HFF-Myc (cell line): ENCODE data around the gene SP6.
A peak's percentile ranks its signal among the peaks of the same experiment; 100 is the strongest.

Experiments used
- DNase-seq: peaks from one replicate; pipeline ENCODE4 v3.0.0-alpha.2; 2011; ENCODE audit warnings: low read depth; ENCODE audit errors: extremely low read depth
- H3K4me3 ChIP-seq: replicated peaks from 2 replicates; pipeline ENCODE4 v1.5.1; 2011; ENCODE audit warnings: low read depth, mild to moderate bottlenecking, control low read depth, low read length
- TF ChIP-seq, protein P1 (sequence below): IDR thresholded peaks from 2 replicates; pipeline ENCODE4 v1.5.1; 2012; ENCODE audit warnings: mild to moderate bottlenecking, low read depth, low read length, control low read depth; ENCODE audit errors: missing control alignments

SP6 gene

DNA sequence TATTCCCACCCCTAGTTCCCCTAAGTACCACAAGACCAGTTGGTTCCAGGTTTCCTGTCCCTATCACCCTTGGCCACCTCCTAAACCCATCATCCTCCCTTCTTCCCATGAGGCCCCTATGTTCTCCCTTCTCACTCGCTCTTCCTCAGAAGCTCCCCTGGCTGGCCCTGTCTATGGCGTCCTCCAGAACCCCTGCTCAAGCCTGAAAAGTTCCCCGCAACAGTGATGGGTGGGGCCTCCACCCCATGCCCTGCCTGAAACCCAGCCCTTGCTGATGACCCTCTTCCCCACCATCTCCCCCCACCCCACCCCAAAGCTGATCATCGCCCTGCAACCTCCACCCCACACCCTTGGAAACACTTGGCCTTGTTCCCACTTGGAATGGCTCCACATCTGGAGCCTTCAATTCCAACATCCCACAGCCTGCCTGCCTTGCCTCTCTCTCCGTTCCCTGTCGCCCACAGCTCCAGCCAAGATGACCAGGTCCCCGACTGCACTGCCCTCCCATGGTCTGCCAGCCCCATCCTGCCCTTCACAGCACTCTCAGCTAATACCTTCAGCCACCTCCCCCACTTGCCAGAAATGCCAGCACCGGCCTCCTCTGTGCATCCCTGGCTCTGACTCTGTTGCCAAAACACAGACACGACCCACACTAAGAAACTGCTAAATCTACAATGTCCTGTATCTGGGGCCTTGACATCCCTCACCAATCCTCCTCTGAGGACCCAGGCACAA is 39.9 kb downstream of the SP6 start:
- TF ChIP-seq, protein P1, sequence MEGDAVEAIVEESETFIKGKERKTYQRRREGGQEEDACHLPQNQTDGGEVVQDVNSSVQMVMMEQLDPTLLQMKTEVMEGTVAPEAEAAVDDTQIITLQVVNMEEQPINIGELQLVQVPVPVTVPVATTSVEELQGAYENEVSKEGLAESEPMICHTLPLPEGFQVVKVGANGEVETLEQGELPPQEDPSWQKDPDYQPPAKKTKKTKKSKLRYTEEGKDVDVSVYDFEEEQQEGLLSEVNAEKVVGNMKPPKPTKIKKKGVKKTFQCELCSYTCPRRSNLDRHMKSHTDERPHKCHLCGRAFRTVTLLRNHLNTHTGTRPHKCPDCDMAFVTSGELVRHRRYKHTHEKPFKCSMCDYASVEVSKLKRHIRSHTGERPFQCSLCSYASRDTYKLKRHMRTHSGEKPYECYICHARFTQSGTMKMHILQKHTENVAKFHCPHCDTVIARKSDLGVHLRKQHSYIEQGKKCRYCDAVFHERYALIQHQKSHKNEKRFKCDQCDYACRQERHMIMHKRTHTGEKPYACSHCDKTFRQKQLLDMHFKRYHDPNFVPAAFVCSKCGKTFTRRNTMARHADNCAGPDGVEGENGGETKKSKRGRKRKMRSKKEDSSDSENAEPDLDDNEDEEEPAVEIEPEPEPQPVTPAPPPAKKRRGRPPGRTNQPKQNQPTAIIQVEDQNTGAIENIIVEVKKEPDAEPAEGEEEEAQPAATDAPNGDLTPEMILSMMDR: no peak
- no peak overlapping the region for H3K4me3 ChIP-seq
- DNase-seq: no peak

DNA sequence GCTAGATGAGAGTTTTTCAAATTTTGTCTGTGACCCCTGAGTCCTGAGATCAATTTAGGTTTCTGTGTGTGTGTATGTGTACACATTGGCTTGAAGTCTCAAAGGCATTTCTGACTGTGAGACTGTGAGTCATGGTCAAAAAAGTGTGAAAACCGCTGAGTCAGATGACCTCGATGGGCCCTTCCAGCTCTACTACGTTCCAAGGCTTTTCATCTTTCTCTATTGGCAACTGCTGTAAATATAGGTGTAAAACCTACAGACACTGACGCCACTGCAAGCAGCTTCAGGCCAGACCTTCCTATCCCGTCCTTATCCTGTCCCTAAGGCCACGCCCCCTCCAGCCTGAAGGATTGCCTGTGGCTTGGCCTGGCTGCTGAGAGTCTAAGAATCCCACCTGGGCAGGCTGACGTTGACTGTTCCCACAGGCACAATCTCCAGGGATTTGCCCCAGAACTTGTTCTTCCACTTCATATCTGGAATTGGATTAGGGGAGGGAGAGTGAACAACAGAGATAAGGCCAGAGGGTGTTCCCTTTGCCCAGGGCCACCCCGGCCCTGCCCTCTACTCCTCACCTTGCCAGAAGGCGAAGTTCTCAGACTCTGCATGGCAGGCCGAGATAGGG is 40.7 kb downstream of the SP6 start:
- TF ChIP-seq, protein P1: no peak
- peak; percentile 38 for DNase-seq
- H3K4me3 ChIP-seq: no peak overlapping the region

DNA sequence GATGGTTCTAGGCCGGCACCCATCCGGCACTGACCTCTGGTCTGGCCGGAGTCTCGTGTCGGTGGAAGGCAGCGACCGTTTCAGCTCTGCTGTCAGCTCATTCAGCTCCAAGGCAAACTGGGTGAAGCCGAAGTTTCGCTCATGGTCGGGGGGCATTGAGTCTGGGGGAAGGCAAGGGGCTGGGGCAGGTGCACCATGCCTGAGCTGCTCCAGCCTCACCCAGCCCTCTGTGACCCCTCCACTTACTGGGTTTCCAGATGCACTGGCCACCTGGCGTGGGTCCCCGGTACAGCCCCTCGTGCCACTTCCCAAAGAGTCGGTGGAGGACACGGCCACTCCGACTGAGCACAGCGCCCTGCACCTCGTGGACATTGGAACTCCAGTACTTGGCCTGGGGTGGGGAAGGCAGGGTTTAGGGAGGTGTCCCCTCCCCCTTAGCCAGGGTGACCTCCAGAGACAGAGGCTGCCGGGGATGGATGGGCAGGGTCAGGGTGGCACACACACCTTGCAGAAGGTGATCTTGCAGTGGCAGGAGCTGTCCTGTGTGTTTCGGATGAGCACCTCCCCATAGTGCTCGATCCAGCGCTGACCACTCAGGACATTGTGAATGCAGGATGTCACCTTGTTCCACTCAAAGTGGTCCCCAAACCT is 42.0 kb downstream of the SP6 start:
- TF ChIP-seq, protein P1: no peak
- H3K4me3 ChIP-seq: no peak overlapping the region
- DNase-seq: no peak

DNA sequence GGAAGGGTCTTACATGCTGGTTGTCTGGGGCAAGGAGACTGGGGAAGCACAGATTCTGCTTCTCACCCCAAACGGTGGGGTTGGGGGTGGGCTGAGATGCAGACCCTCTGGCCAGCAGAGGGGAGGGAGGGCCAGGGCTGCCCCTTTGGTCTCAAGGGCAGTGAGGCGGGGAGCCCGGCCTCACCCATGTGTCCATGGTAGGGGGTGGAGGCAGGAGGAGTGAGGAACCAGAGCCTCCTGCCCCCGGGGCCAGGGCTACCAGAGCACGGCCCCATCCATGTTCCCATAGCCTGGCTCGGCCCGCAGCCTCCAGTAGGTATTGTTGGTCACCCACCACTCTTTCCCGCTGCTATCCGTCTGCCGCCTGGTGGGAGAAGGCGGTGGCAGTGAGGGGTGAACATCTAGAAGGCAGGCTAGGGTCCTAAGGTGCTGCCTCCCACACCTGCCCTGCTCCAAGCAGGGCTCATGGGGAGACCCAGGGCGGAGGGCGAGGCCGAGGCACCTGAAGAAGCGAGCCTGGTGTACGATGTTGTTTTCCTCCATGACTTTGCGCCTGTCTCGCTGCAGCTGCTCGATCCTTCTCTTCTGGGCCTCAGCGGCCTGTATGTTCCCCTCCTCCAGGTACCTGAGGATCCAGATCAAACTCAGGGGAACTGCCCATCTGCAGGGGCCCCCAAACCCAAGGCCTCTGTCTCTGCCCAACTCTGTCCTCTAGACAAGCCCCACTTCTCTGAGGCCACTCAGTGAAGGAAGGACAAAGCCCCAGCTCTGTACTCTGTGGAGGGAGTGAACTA is 42.7 kb downstream of the SP6 start:
- no peak overlapping the region for H3K4me3 ChIP-seq
- DNase-seq: no peak
- TF ChIP-seq, protein P1: no peak

DNA sequence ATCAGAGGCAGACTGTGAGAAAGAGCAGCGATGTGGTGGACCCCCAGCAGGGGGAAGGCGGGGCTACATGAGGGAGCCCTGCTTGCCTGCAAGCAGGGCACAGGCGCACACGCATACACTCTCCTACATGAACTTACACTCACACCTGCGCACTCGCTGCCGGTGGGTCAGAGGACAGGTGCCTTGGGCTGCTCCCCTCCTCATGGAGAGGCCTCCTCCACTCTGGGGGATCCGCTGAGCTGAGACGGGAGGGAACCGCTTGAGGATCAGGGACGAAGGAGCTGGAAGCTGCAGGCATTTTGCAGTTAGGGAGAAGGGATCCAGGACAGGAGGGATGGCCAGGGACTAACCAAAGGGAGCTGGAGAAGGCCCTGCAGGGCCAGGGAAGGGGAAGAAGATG is 43.5 kb downstream of the SP6 start:
- TF ChIP-seq, protein P1: no peak
- DNase-seq: no peak

DNA sequence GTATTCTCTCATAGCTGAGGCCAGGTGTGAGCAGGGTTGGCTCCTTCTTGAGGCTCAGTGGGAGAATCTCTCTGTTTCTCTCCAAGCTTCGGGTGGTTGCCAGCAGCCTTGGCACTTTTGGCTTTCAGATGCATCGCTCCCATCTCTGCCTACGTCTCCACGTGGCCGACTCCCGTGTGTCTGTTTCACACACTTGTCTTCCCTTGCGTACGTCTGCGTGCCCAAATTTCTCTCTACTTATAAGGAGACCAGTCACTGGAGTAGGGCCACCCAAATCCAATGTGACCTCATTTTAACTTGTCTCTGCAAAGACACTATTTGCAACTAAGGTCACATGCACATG is 44.1 kb downstream of the SP6 start:
- H3K4me3 ChIP-seq: no peak overlapping the region
- TF ChIP-seq, protein P1: no peak
- no peak for DNase-seq

More for the DNA sequence above, 43.5 kb downstream of the SP6 start:
- H3K4me3 ChIP-seq: no peak overlapping the region
